Lower leg skin (tissue), 3 donors: ENCODE results near the gene EIF1AD.

ENCODE experiments used
- CTCF ChIP-seq, 3 donors: fragments of 450-650 bp; IDR thresholded peaks; one replicate each; pipeline ENCODE4 v1.5.1; 2016; ENCODE audit warnings: antibody characterized with exemption in 3 of 3, mild to moderate bottlenecking in 3 of 3, moderate library complexity in 2 of 3
- POLR2A ChIP-seq, 2 donors: fragments of 450-650 bp; IDR thresholded peaks; one replicate each; pipeline ENCODE4 v1.6.1; 2016 to 2017; ENCODE audit warnings: antibody characterized with exemption in 2 of 2, mild to moderate bottlenecking in 1 of 2, moderate library complexity in 1 of 2

- TF ChIP-seq CTCF (IDR thresholded peaks at IDR 0.05): no peak
- no peak for TF ChIP-seq POLR2A (IDR thresholded peaks at IDR 0.05)
Measured at GRCh38 chr11:65981972-65982823, 19.8 kb downstream of the EIF1AD start.
